Erythroblast (primary cell): ENCODE results near the gene SCPEP1.

ENCODE experiments used
- GATA1 ChIP-seq: IDR thresholded peaks from 2 replicates; pipeline ENCODE4 v1.6.1; 2011; ENCODE audit warnings: low read depth, mild to moderate bottlenecking, control low read depth, low read length, moderate library complexity
- POLR2A ChIP-seq: IDR thresholded peaks from 2 replicates; pipeline ENCODE4 v1.6.1; 2011; ENCODE audit warnings: mild to moderate bottlenecking, low read length

- TF ChIP-seq POLR2A (no peak), GATA1 (no peak)
Measured at GRCh38 chr17:57046749-57047148, 68.8 kb downstream of the SCPEP1 start.
